Liver (tissue), 3 donors: ENCODE data around the gene OTUD6A.

ENCODE experiments used
- HNF4G ChIP-seq: IDR thresholded peaks from 2 replicates; pipeline ENCODE4 v1.6.1; 2016; ENCODE audit warnings: antibody characterized with exemption
- TF ChIP-seq, protein P1 (sequence below): fragments of 150-350 bp; IDR thresholded peaks from 2 replicates; pipeline ENCODE4 v1.5.1; 2017; ENCODE audit warnings: improper control_type of control experiment, low read depth, low read length; ENCODE audit not compliant: missing input control
- donor health status: healthy.
- donor health status: healthy.

DNA sequence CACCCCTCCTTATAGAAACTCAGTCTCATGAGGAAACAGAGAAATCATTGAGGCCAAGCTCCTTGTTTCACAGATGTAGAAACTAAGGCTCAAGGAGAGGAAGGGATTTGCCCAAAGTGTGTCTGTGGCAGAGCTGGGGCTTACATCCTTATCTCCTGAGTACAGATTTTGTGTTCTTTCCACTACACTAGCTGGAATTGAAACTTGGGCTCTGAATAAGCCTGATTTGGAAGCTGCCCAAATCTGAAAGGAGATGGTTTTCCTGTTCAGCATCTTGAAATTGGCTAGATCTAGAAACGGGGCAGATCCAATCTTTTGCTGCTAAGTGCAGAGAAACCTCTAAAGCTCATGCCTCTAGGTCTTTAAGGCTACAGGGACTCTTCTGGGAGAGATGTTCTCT is 36.8 kb upstream of the OTUD6A start:
- TF ChIP-seq HNF4G, result no peak
- TF ChIP-seq, protein P1, sequence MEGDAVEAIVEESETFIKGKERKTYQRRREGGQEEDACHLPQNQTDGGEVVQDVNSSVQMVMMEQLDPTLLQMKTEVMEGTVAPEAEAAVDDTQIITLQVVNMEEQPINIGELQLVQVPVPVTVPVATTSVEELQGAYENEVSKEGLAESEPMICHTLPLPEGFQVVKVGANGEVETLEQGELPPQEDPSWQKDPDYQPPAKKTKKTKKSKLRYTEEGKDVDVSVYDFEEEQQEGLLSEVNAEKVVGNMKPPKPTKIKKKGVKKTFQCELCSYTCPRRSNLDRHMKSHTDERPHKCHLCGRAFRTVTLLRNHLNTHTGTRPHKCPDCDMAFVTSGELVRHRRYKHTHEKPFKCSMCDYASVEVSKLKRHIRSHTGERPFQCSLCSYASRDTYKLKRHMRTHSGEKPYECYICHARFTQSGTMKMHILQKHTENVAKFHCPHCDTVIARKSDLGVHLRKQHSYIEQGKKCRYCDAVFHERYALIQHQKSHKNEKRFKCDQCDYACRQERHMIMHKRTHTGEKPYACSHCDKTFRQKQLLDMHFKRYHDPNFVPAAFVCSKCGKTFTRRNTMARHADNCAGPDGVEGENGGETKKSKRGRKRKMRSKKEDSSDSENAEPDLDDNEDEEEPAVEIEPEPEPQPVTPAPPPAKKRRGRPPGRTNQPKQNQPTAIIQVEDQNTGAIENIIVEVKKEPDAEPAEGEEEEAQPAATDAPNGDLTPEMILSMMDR, result no peak
